Transverse colon (tissue), 4 donors: Measurements from ENCODE around the gene MORC4. TPM values are rescaled to one million over a fixed set of nuclear protein-coding genes. Genes with fewer than 3 reads are reported as not detected.

Source experiments
- DNase-seq: peaks from one replicate; pipeline ENCODE4 v3.0.0-alpha.2; 2019
- H3K27ac ChIP-seq, 4 donors: fragments of 200-600 bp; sonication (generic); 2 replicates each; pipeline ENCODE4 v1.5.1; 2016 to 2018; ENCODE audit warnings: inconsistent platforms in 4 of 4
- H3K27me3 ChIP-seq: fragments of 200-600 bp; sonication (generic); 2 replicates; pipeline ENCODE4 v1.5.1; 2017; ENCODE audit warnings: inconsistent platforms
- H3K36me3 ChIP-seq, 4 donors: fragments of 200-600 bp; sonication (generic); 2 replicates each; pipeline ENCODE4 v1.5.1; 2017 to 2019; ENCODE audit warnings: inconsistent platforms in 4 of 4
- H3K4me1 ChIP-seq, 4 donors: fragments of 200-600 bp; sonication (generic); 2 replicates each; pipeline ENCODE4 v1.5.1; 2017 to 2020; ENCODE audit warnings: inconsistent platforms in 4 of 4
- H3K4me3 ChIP-seq, 4 donors: fragments of 200-600 bp; sonication (generic); 1 replicate in 1 of 4; 2 replicates in 3 of 4; pipeline versions ENCODE4 v1.5.1 to v1.6.1; 2017 to 2019; ENCODE audit warnings: inconsistent platforms in 4 of 4
- H3K9me3 ChIP-seq, 2 donors: fragments of 200-600 bp; sonication (generic); 2 replicates each; pipeline ENCODE4 v1.5.1; 2017 to 2019; ENCODE audit warnings: inconsistent platforms in 2 of 2
- EP300 ChIP-seq: sonication (generic); formaldehyde crosslinking; IDR thresholded peaks from one replicate; pipeline ENCODE4 v1.6.1; 2017; ENCODE audit warnings: antibody characterized with exemption, low read depth
- POLR2A ChIP-seq: fragments of 450-650 bp; IDR thresholded peaks from one replicate; pipeline ENCODE4 v1.6.1; 2016; ENCODE audit warnings: antibody characterized with exemption, mild to moderate bottlenecking, moderate library complexity
- POLR2AphosphoS5 ChIP-seq, 3 donors: sonication (generic); formaldehyde crosslinking; IDR thresholded peaks; one replicate each; pipeline ENCODE4 v1.6.1; 2016; ENCODE audit warnings: antibody characterized with exemption in 3 of 3
- WGBS, 2 donors: methylation state at CpG; one replicate each; pipeline ENCODE4 v1.1.5; 2018; ENCODE audit warnings: low coverage in 1 of 2; 5-methylcytosine and 5-hydroxymethylcytosine counted together
- in situ Hi-C, 4 donors: fragments of 200-750 bp; cut with MboI; loops; one replicate each; pipeline versions ENCODE4 v1.15.0 to v1.15.1; 2017; ENCODE audit warnings: low sequenced_read_pairs in 3 of 4, low pct_ligation_motif_present in 1 of 4, low pct_unique_long_range_greater_than_20kb in 1 of 4
- intact Hi-C: fragments of 100-400 bp; cut with DNase I; formaldehyde crosslinking; loops from one replicate; pipeline ENCODE4 v1.15.1; 2023; ENCODE audit warnings: low total_unique reads
- total RNA-seq, 4 donors: library from RNA; depleted of rRNA; stranded (reverse); fragments of >200 nt; gene quantifications; one replicate each; pipeline ENCODE4 v1.1.0, GENCODE V29; 2016
- TF ChIP-seq, protein P1 (sequence below), 5 experiments: fragments of 200-600 bp in 3 of 5; fragments of 450-650 bp in 2 of 5; sonication (generic) in 3 of 5; IDR thresholded peaks; 1 replicate in 2 of 5; 2 replicates in 3 of 5; pipeline ENCODE4 v1.5.1; 2016 to 2017; ENCODE audit warnings: antibody characterized with exemption in 5 of 5, inconsistent platforms in 3 of 5, mild to moderate bottlenecking in 2 of 5, moderate library complexity in 1 of 5

MORC4 gene
- total RNA-seq, 4 donors from 2014 or later: 6.3 to 19.1 (median 8.9) TPM

DNA sequence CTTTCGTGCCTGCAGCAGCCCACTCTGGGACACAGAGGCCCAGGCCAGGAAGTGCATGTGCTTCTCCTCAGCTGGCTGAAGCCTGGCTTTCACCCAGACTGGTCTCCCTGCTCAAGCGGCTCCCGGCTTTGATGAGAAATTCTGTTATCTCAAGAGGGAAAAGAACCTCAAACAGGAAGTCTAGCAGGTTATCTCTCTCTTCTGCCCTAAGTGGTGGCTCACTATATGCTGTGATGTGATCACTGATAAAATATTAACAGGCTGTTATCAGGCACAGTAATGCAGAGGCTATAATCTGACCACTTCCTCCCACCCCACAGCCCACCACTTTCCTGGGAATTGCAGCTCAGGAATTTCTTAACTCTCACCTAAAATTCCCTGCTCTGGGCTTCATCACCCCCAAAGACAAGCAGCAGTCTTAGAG lies 66.5 kb downstream of the MORC4 start:
- Histone ChIP-seq H3K27me3 (no peaks in the 10 kb centered on the region), H3K9me3 (no peaks in the 10 kb centered on the region), H3K4me3 (no peak overlapping the region), H3K36me3 (no peaks in the 10 kb centered on the region), H3K4me1 (peaks cover 0 to 9% (median 0%) of the 10 kb centered on the region in 4 donors), H3K27ac (no peak overlapping the region)
- TF ChIP-seq POLR2A (no peak), EP300 (no peak), POLR2AphosphoS5 (IDR thresholded peaks at IDR 0.05) (no peak)
- TF ChIP-seq, protein P1, sequence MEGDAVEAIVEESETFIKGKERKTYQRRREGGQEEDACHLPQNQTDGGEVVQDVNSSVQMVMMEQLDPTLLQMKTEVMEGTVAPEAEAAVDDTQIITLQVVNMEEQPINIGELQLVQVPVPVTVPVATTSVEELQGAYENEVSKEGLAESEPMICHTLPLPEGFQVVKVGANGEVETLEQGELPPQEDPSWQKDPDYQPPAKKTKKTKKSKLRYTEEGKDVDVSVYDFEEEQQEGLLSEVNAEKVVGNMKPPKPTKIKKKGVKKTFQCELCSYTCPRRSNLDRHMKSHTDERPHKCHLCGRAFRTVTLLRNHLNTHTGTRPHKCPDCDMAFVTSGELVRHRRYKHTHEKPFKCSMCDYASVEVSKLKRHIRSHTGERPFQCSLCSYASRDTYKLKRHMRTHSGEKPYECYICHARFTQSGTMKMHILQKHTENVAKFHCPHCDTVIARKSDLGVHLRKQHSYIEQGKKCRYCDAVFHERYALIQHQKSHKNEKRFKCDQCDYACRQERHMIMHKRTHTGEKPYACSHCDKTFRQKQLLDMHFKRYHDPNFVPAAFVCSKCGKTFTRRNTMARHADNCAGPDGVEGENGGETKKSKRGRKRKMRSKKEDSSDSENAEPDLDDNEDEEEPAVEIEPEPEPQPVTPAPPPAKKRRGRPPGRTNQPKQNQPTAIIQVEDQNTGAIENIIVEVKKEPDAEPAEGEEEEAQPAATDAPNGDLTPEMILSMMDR (IDR thresholded peaks at IDR 0.05): no peak
- in situ Hi-C loops: no loop called here
- 34% methylated on average over 3 of the region's 3 CpGs; no CpG with 5 or more reads in 1 of the 2 donors for WGBS, 2 donors
- intact Hi-C loops: no loop called here
- no peak for DNase-seq

DNA sequence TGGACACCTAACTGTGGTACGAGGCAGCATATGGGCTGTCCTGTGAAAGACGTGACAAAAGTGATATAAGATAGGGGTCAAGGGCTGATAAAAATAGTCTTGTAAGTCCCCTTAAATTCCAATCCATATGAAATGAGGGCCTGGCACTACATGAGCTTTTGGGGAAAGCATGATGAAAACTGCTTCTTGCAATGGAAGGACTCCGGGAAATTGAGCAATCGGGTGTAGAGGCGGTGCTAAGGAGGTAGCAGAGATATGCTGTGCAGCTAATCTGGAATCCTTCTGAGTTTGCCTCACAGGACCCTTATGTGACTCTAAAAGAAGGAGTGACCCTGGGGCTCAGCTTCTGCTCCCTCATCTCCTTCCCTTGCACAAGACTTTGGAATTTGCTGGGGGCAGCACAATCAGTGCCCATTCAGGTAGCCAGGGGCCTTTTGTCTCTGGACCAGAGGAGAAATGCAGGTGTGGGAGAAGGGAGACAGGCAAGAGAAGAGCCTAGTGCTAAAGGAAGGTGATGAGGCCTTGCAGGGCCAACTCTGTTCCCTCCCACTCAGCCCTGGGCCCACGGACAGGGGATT lies 67.0 kb downstream of the MORC4 start:
- no peak for DNase-seq
- intact Hi-C loops: no loop called here
- Histone ChIP-seq H3K9me3 (no peaks in the 10 kb centered on the region), H3K4me3 (no peak overlapping the region), H3K27me3 (no peaks in the 10 kb centered on the region), H3K27ac (no peak overlapping the region), H3K4me1 (peaks cover 0 to 9% (median 0%) of the 10 kb centered on the region in 4 donors), H3K36me3 (no peaks in the 10 kb centered on the region)
- TF ChIP-seq POLR2AphosphoS5 (IDR thresholded peaks at IDR 0.05): no peak
- no peak for TF ChIP-seq POLR2A
- no peak for TF ChIP-seq EP300
- in situ Hi-C loops: no loop called here
- WGBS, 2 donors: 56% methylated on average over 6 of the region's 6 CpGs; no CpG with 5 or more reads in 1 of the 2 donors

DNA sequence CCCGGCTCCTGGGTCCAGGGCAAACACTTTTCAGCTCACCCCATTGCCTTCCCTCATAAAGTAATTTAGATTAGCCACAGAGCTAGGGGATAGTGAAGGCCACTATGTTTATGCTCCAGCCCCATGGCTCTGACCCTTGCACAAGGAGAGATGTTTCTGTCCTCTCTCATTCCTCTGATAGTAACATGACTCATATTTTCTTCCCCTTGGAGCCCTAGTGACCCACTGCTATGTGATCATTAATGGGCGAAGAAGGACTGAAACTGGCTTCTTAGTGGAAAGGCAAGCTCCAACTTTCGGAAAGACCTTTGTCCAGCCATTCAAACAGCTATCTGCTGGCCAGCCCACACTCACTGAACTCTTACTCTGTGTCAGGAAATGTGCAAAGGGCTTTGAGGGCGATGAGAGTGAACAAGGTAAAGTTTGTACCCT lies 67.5 kb downstream of the MORC4 start:
- Histone ChIP-seq H3K27me3 (no peaks in the 10 kb centered on the region), H3K36me3 (no peaks in the 10 kb centered on the region), H3K4me3 (no peak overlapping the region), H3K4me1 (peaks cover 0 to 9% (median 0%) of the 10 kb centered on the region in 4 donors), H3K9me3 (no peaks in the 10 kb centered on the region), H3K27ac (no peak overlapping the region)
- intact Hi-C loops (no loop called here), in situ Hi-C loops (no loop called here)
- no peak for TF ChIP-seq EP300
- TF ChIP-seq POLR2A: no peak
- TF ChIP-seq POLR2AphosphoS5 (IDR thresholded peaks at IDR 0.05): no peak
- TF ChIP-seq, protein P1 (IDR thresholded peaks at IDR 0.05): no peak
- DNase-seq: no peak
- WGBS, 2 donors: 47% methylated on average over 4 of the region's 4 CpGs; no CpG with 5 or more reads in 1 of the 2 donors

DNA sequence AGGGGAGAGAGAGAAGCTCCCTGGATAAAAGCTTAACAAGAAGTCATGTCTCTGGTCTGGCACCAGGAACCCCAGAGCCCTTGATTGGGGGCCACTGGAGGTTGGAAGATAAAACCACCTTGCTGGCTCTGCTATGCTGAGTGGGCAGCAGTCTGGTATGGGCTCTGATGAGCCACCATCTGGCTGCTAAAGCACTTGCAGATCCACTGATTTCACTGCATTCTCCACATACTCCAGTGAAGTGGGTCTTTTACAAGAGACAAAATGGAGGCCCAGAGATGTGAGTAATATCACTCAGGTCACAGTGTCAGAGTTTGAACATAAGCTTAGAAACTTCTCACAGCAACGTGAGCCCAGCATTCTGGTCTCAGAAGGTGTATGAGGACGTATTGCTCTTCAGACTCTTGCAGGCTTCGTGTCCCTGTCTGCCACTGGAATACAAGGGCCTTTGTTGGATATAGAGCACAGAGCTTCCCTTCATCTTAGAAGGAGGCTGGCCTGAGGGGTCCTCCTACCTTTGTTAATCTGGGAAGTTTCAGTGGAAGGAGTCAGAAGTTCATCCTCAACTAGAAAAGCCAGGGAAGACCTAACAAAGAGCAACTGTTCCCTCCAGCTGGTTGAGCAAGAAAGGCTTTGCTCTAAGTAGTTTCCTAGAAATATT lies 68.1 kb downstream of the MORC4 start:
- peaks cover 0 to 9% (median 0%) of the 10 kb centered on the region in 4 donors for H3K4me1 ChIP-seq
- in situ Hi-C loops: no loop called here
- no peaks in the 10 kb centered on the region for H3K27me3 ChIP-seq
- no peak for DNase-seq
- WGBS, 2 donors: 73% methylated on average over 3 of the region's 3 CpGs; no CpG with 5 or more reads in 1 of the 2 donors
- intact Hi-C loops: no loop called here
- no peaks in the 10 kb centered on the region for H3K36me3 ChIP-seq
- H3K27ac ChIP-seq: no peak overlapping the region
- H3K4me3 ChIP-seq: no peak overlapping the region
- no peak for TF ChIP-seq EP300
- no peak for TF ChIP-seq POLR2A
- TF ChIP-seq, protein P1 (IDR thresholded peaks at IDR 0.05): no peak
- TF ChIP-seq POLR2AphosphoS5 (IDR thresholded peaks at IDR 0.05): no peak
- H3K9me3 ChIP-seq: no peaks in the 10 kb centered on the region
